Lower lobe of right lung (tissue), 2 donors: Measurements from ENCODE around the gene ESYT2. TPM values are rescaled to one million over a fixed set of nuclear protein-coding genes. Genes with fewer than 3 reads are reported as not detected.
"Not testable (repeated sequence)": the region's sequence is repeated elsewhere in the genome, so short reads cannot be mapped to it uniquely, and the experiment has no call there.

Experiments
- ATAC-seq, 2 donors: fragments of 200-7000 bp; cut with Tn5 transposase; one replicate each; pipeline ENCODE4 v1.9.1; 2020 to 2022; ENCODE audit warnings: mild to moderate bottlenecking in 2 of 2, moderate library complexity in 2 of 2
- DNase-seq: peaks from one replicate; pipeline ENCODE4 v3.0.0-alpha.2; 2020
- H3K27ac ChIP-seq: fragments of 200-600 bp; one replicate; pipeline ENCODE4 v1.8.0; 2022
- H3K27me3 ChIP-seq: fragments of 200-600 bp; one replicate; pipeline ENCODE4 v1.8.0; 2022; ENCODE audit warnings: low read depth
- H3K36me3 ChIP-seq: fragments of 200-600 bp; one replicate; pipeline ENCODE4 v1.8.0; 2022; ENCODE audit warnings: mild to moderate bottlenecking
- H3K4me1 ChIP-seq: fragments of 200-600 bp; one replicate; pipeline ENCODE4 v1.8.0; 2022
- H3K4me3 ChIP-seq: fragments of 200-600 bp; one replicate; pipeline ENCODE4 v1.8.0; 2022; ENCODE audit warnings: mild to moderate bottlenecking
- H3K9me3 ChIP-seq: fragments of 200-600 bp; one replicate; pipeline ENCODE4 v1.8.0; 2022
- CTCF ChIP-seq: fragments of 200-600 bp; IDR thresholded peaks from one replicate; pipeline ENCODE4 v1.8.0; 2022; ENCODE audit warnings: antibody characterized with exemption, mild to moderate bottlenecking
- intact Hi-C: fragments of 100-400 bp; cut with DNase I; formaldehyde crosslinking; loops from one replicate; pipeline ENCODE4 v1.11.0; 2022
- total RNA-seq: library from RNA; stranded (reverse); fragmentation: NEBNext Ultra II Directional; extraction: Animal tissue kit (Norgen Biotek cat#: 25700); gene quantifications from one replicate; pipeline ENCODE4 v1.2.1, GENCODE V29; 2021
- donor health status: DM: no; HTN: yes; CAD: no; lungs with severe emphysema.

The ESYT2 gene
- total RNA-seq, 1 donor from 2014 or later: 55.5 TPM

DNA sequence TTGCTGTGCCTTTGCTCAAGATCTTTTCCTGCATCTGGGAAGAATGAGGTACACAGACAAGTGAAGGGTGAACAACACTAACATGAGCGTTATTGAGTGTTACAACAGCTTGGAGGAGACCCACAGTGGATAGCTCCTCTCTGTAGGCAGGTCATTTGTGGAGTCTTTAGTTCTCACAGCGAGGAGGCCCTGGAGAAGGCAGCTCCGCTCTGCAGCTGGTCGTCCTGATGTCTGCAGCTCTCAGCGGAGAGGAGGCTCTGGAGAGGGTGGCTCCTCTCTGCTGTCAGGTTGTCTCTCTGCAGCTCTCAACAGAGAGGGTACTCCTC is 20.1 kb upstream of the ESYT2 start:
- Histone ChIP-seq H3K9me3 (no peaks in the 10 kb centered on the region), H3K27me3 (no peaks in the 10 kb centered on the region), H3K4me1 (peaks cover 6% of the 10 kb centered on the region), H3K36me3 (no peaks in the 10 kb centered on the region), H3K27ac (no peak overlapping the region), H3K4me3 (no peak overlapping the region)
- ATAC-seq (no peak), DNase-seq (no peak)
- intact Hi-C loops: no loop called here
- TF ChIP-seq CTCF: no peak

GRCh38 chr7:158847451-158847866 is 18.1 kb upstream of the ESYT2 start:
- H3K36me3 ChIP-seq: no peaks in the 10 kb centered on the region
- no peaks in the 10 kb centered on the region for H3K9me3 ChIP-seq
- no peaks in the 10 kb centered on the region for H3K27me3 ChIP-seq
- DNase-seq (no peak), ATAC-seq (peak in 1 of 2 donors; percentile 24)
- no peak overlapping the region for H3K27ac ChIP-seq
- H3K4me1 ChIP-seq: peaks cover 6% of the 10 kb centered on the region
- no peak for TF ChIP-seq CTCF
- H3K4me3 ChIP-seq: no peak overlapping the region
- intact Hi-C loops: no loop called here

- Histone ChIP-seq H3K4me3 (no peak overlapping the region), H3K27ac (no peak overlapping the region), H3K4me1 (peaks cover 6% of the 10 kb centered on the region), H3K27me3 (no peaks in the 10 kb centered on the region), H3K9me3 (no peaks in the 10 kb centered on the region), H3K36me3 (no peaks in the 10 kb centered on the region)
- DNase-seq (no peak), ATAC-seq (no peak)
- intact Hi-C loops: no loop called here
- no peak for TF ChIP-seq CTCF
Observed at GRCh38 chr7:158846304-158846703, 17.0 kb upstream of the ESYT2 start.

- Histone ChIP-seq H3K36me3 (no peaks in the 10 kb centered on the region), H3K9me3 (no peaks in the 10 kb centered on the region), H3K4me1 (peaks cover 6% of the 10 kb centered on the region), H3K27me3 (no peaks in the 10 kb centered on the region), H3K27ac (no peak overlapping the region), H3K4me3 (no peak overlapping the region)
- DNase-seq (no peak), ATAC-seq (no peak)
- TF ChIP-seq CTCF: no peak
- intact Hi-C loops: no loop called here
Observed at GRCh38 chr7:158843771-158844170, 14.5 kb upstream of the ESYT2 start.

DNA sequence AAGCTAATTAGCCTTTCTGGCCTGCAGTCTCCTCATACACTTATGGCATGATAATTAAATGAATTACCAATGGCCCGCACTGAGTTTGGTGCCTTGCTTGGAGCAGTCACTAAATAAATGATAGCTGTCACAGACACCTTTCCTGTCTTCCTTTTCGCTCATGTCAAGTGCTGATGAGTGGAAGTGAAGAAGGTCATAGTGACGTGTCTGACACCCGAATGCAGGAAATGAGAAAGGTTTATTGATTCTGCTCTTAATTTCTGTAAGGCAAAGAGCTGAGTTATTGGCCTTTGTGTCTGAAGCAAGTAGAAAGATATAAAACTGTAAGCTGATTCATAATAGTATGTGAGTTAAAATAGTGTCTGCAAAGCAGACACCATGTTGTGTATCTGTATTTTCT is 13.2 kb upstream of the ESYT2 start:
- DNase-seq: no peak
- Histone ChIP-seq H3K4me3 (no peak overlapping the region), H3K36me3 (no peaks in the 10 kb centered on the region), H3K27ac (no peak overlapping the region), H3K4me1 (peaks cover under 1% of the 10 kb centered on the region), H3K9me3 (no peaks in the 10 kb centered on the region), H3K27me3 (no peaks in the 10 kb centered on the region)
- ATAC-seq: no peak
- intact Hi-C loops: no loop called here
- no peak for TF ChIP-seq CTCF

DNA sequence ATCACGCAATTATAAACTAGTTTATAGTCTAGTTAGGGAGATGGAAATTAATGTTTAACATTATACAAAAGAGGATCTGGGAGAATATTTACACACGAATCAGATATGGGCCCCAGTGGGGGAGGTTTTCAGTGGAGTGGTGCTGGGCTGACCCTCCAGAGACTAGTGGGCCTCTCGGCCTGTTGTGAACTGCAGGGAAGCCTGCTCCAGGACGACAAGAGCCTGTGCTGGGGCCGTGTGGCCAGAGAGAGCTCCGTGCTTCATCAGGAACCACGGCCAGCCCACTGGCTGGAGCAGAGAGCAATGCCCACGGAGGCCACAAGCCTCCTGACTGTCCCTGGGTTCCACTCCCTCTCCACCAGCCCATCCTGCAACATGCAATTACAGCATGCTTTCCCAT is 11.3 kb upstream of the ESYT2 start:
- Histone ChIP-seq H3K4me1 (no peaks in the 10 kb centered on the region), H3K27ac (no peak overlapping the region), H3K4me3 (no peak overlapping the region), H3K36me3 (no peaks in the 10 kb centered on the region), H3K27me3 (no peaks in the 10 kb centered on the region), H3K9me3 (no peaks in the 10 kb centered on the region)
- DNase-seq: no peak
- no peak for ATAC-seq
- TF ChIP-seq CTCF: no peak
- intact Hi-C loops: no loop called here

DNA sequence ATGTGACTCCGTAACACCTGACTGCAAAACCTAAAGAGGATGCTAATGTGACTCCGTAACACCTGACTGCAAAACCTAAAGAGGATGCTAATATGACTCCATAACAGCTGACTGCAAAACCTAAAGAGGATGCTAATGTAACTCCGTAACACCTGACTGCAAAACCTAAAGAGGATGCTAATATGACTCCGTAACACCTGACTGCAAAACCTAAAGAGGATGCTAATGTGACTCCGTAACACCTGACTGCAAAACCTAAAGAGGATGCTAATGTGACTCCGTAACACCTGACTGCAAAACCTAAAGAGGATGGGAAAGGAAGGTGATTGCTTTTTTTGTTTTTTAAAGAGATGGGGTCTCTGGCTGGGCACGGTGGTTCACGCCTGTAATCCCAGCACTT is 9.9 kb upstream of the ESYT2 start:
- ATAC-seq, DNase-seq, intact Hi-C loops, H3K4me1 ChIP-seq, H3K4me3 ChIP-seq, H3K9me3 ChIP-seq, H3K36me3 ChIP-seq, H3K27me3 ChIP-seq, H3K27ac ChIP-seq: not testable (repeated sequence)
